ENCODE results near the gene CD82. TPM values are rescaled to one million over a fixed set of nuclear protein-coding genes. Genes with fewer than 3 reads are reported as not detected.
A peak's percentile ranks its signal among the peaks of the same experiment; 100 is the strongest.

The CD82 gene
- total RNA-seq, 1 donor from 2014 or later: 8.8 TPM

DNA sequence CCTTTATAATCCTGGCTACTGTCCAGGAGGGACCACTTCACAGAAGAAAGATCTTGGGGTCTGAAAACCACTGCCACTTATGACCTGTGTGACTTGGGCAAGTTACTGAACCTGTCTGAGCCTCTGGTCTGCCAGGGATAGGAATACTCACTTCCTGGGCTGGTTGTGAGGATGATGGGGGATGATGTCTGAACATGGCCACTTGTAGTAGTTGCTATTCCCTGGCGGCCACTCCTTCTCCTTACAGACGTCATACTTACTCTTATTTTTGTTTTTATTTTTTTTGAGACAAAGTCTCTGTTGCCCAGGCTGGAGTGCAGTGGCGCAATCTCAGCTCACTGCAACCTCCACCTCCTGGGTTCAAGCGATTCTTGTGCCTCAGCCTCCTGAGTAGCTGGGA is 26.1 kb downstream of the CD82 start:
- Histone ChIP-seq H3K4me1 (peaks cover 30% of the 10 kb centered on the region), H4K20me1 (ENCODE audit: low read depth) (no peaks in the 10 kb centered on the region), H3K79me2 (ENCODE audit: low read depth) (no peaks in the 10 kb centered on the region), H3F3A (ENCODE audit: low read depth) (no peaks in the 10 kb centered on the region), H3K4me3 (no peak overlapping the region), H3K4me2 (no peak overlapping the region), H3K27ac (no peak overlapping the region), H3K9me3 (ENCODE audit: low read depth) (no peaks in the 10 kb centered on the region), H3K27me3 (no peaks in the 10 kb centered on the region), H3K9ac (no peak overlapping the region), H3K36me3 (no peaks in the 10 kb centered on the region), H2AFZ (replicated peaks) (no peak overlapping the region)
- TF ChIP-seq, protein P1, sequence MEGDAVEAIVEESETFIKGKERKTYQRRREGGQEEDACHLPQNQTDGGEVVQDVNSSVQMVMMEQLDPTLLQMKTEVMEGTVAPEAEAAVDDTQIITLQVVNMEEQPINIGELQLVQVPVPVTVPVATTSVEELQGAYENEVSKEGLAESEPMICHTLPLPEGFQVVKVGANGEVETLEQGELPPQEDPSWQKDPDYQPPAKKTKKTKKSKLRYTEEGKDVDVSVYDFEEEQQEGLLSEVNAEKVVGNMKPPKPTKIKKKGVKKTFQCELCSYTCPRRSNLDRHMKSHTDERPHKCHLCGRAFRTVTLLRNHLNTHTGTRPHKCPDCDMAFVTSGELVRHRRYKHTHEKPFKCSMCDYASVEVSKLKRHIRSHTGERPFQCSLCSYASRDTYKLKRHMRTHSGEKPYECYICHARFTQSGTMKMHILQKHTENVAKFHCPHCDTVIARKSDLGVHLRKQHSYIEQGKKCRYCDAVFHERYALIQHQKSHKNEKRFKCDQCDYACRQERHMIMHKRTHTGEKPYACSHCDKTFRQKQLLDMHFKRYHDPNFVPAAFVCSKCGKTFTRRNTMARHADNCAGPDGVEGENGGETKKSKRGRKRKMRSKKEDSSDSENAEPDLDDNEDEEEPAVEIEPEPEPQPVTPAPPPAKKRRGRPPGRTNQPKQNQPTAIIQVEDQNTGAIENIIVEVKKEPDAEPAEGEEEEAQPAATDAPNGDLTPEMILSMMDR (IDR thresholded peaks at IDR 0.05): no peak
- TF ChIP-seq EZH2 (IDR thresholded peaks at IDR 0.05) (no peak), EZH2phosphoT487 (IDR thresholded peaks at IDR 0.05) (no peak)
- DNase-seq (ENCODE audit: low spot score): no peak
- Mint-ChIP-seq H3K27me3 (ENCODE audit: insufficient read depth, low read depth) (peaks cover 6% of the 10 kb centered on the region), H3K9me3 (no peaks in the 10 kb centered on the region), H3K4me1 (peaks cover 43% of the 10 kb centered on the region), H3K36me3 (peaks cover 26% of the 10 kb centered on the region), H3K4me3 (no peak overlapping the region), H3K27ac (peak overlapping the region; percentile 25)

DNA sequence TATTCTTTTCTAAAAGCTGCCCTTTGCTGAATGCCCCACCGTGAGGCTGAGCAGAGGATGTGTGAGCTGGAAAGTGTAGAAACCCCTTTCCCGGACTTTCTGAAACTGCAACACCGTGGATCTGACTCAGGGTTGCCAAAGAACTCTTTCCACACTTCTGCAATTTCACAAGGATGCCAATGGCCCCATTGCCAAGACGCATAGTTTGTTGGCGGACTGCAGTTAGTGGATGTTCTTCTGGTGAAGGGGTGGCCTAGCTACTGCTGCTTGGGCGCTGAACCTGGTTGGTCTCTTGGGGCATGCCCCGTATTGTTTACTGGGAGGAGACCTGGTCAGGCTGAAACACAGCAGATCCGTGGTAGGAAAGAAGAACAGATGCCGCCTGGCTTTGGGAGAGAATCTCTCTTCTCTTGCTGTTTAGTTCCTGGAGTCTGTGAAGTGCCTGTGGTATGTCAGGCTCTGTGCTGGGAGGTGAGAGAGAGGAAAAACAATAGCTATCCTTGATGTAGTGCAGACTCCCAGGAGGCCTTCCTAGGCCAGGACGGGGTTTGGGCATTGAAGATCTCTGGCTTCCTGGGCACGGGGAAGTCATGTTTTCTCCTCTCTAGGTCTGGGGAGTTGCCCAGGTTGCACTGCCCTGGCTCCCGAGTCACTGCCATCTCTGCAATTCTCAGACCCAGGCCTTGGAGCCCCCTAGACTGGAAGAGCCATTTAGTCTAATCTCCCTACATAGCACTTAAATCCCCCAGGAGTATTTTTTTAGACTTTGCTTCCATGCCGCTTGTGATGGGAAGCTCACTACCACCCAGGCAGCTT is 26.9 kb downstream of the CD82 start:
- Histone ChIP-seq H3F3A (ENCODE audit: low read depth) (no peaks in the 10 kb centered on the region), H3K79me2 (ENCODE audit: low read depth) (no peaks in the 10 kb centered on the region), H3K36me3 (no peaks in the 10 kb centered on the region), H3K9ac (no peak overlapping the region), H3K4me1 (peaks cover 32% of the 10 kb centered on the region), H3K4me3 (no peak overlapping the region), H4K20me1 (ENCODE audit: low read depth) (no peaks in the 10 kb centered on the region), H3K27me3 (no peaks in the 10 kb centered on the region), H3K9me3 (ENCODE audit: low read depth) (no peaks in the 10 kb centered on the region), H2AFZ (replicated peaks) (no peak overlapping the region), H3K27ac (no peak overlapping the region), H3K4me2 (no peak overlapping the region)
- H3K27ac Mint-ChIP-seq: peak overlapping the region; percentile 50
- H3K9me3 Mint-ChIP-seq: no peaks in the 10 kb centered on the region
- DNase-seq (ENCODE audit: low spot score): no peak
- TF ChIP-seq EZH2phosphoT487 (IDR thresholded peaks at IDR 0.05) (no peak), EZH2 (IDR thresholded peaks at IDR 0.05) (no peak)
- TF ChIP-seq, protein P1 (IDR thresholded peaks at IDR 0.05): no peak
- H3K36me3 Mint-ChIP-seq: peaks cover 22% of the 10 kb centered on the region
- H3K4me3 Mint-ChIP-seq: no peak overlapping the region
- peaks cover 41% of the 10 kb centered on the region for H3K4me1 Mint-ChIP-seq
- H3K27me3 Mint-ChIP-seq (ENCODE audit: insufficient read depth, low read depth): peaks cover 6% of the 10 kb centered on the region

DNA sequence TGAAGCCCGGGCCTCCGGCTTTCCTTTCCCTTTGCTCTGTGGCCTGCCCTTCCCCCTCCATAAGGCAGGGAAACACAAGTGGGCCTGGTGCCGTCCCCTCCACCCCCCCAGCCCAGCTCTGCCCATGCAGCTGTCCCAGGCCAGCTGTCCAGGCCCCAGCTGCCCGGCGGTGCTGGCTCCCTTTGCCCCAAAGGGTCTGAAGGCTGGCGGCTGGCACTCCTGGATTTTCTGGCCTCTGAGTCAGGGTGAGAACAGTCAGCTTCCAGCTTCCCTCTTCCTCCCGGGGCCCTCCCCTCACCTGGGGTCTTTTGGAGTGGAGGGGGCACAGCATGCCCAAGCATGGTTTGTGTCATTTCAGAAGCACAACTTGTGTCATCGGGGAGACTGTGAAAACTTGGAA is 27.8 kb downstream of the CD82 start:
- Histone ChIP-seq H4K20me1 (ENCODE audit: low read depth) (no peaks in the 10 kb centered on the region), H3F3A (ENCODE audit: low read depth) (no peaks in the 10 kb centered on the region), H3K27ac (peak overlapping the region; percentile 29), H3K4me2 (no peak overlapping the region), H3K9ac (no peak overlapping the region), H3K27me3 (no peaks in the 10 kb centered on the region), H3K9me3 (ENCODE audit: low read depth) (no peaks in the 10 kb centered on the region), H3K36me3 (no peaks in the 10 kb centered on the region), H2AFZ (replicated peaks) (no peak overlapping the region), H3K4me3 (no peak overlapping the region), H3K4me1 (peaks cover 31% of the 10 kb centered on the region), H3K79me2 (ENCODE audit: low read depth) (no peaks in the 10 kb centered on the region)
- peak overlapping the region; percentile 87 for H3K27ac Mint-ChIP-seq
- H3K4me3 Mint-ChIP-seq: no peak overlapping the region
- TF ChIP-seq EZH2 (IDR thresholded peaks at IDR 0.05) (no peak), EZH2phosphoT487 (IDR thresholded peaks at IDR 0.05) (no peak)
- TF ChIP-seq, protein P1 (IDR thresholded peaks at IDR 0.05): no peak
- H3K4me1 Mint-ChIP-seq: peaks cover 40% of the 10 kb centered on the region
- peaks cover 6% of the 10 kb centered on the region for H3K27me3 Mint-ChIP-seq (ENCODE audit: insufficient read depth, low read depth)
- DNase-seq (ENCODE audit: low spot score): no peak
- peaks cover 18% of the 10 kb centered on the region for H3K36me3 Mint-ChIP-seq
- no peaks in the 10 kb centered on the region for H3K9me3 Mint-ChIP-seq
